K562 (cell line): ENCODE measurements around the gene CACNA1I. TPM values are rescaled to one million over a fixed set of nuclear protein-coding genes. Genes with fewer than 3 reads are reported as not detected.

ENCODE experiments used
- ARID1B ChIP-seq: fragments of 450-650 bp; IDR thresholded peaks from 2 replicates; pipeline ENCODE4 v1.6.1; 2016; ENCODE audit warnings: antibody characterized with exemption, mild to moderate bottlenecking, inconsistent platforms
- EP300 ChIP-seq: IDR thresholded peaks from 2 replicates; pipeline ENCODE4 v1.6.1; 2012; ENCODE audit warnings: low read length, improper control_type of control experiment
- FOS ChIP-seq: IDR thresholded peaks from 3 replicates; pipeline ENCODE4 v1.6.1; 2011; ENCODE audit not compliant: insufficient read length; ENCODE audit errors: extremely low read depth
- MAFK ChIP-seq: IDR thresholded peaks from 2 replicates; pipeline ENCODE4 v1.6.1; 2011; ENCODE audit warnings: low read length, improper control_type of control experiment
- NFE2 ChIP-seq: IDR thresholded peaks from 2 replicates; pipeline ENCODE4 v1.6.1; 2014; ENCODE audit warnings: antibody characterized with exemption, low read depth
- PML ChIP-seq: IDR thresholded peaks from 2 replicates; pipeline ENCODE4 v1.6.1; 2012; ENCODE audit warnings: low read length, inconsistent platforms
- POLR2A ChIP-seq: fragments of 450-650 bp; conservative IDR thresholded peaks from 2 replicates; pipeline ENCODE4 v1.6.1; 2016
- TRIM24 ChIP-seq, 2 experiments: fragments of 450-650 bp; IDR thresholded peaks; 2 replicates each; pipeline ENCODE4 v1.6.1; 2016
- ZNF324 ChIP-seq: fragments of 250-450 bp; sonication (Bioruptor Pico); IDR thresholded peaks from 2 replicates; pipeline ENCODE4 v1.4.0; 2020; ENCODE audit warnings: mild to moderate bottlenecking
- polyA plus RNA-seq, 8 experiments: library from polyadenylated mRNA; depleted of rRNA in 4 of 8; stranded (reverse) in 5 of 8; unstranded in 3 of 8; fragments of >200 nt; fragmentation: Nextera tagmentation in 2 of 8; fragmentation: Illumina TruSeq in 1 of 8; extraction: Ambion mirVana in 2 of 8; extraction: Trizol in 1 of 8; gene quantifications; 2 replicates each; pipeline versions ENCODE4 v1.2.1 to v1.2.3, GENCODE V29; 2011 to 2014; ENCODE audit warnings: inconsistent platforms in 1 of 8, missing spikeins in 1 of 8
- total RNA-seq, 7 experiments: library from RNA; depleted of rRNA in 6 of 7; stranded (reverse); fragments of >200 nt in 6 of 7; fragmentation: Illumina TruSeq in 2 of 7; extraction: Trizol in 2 of 7; gene quantifications; 2 replicates each; pipeline versions ENCODE4 v1.2.1 to v1.2.3, GENCODE V29; 2011 to 2021; ENCODE audit warnings: low replicate concordance in 1 of 7
- TF ChIP-seq, protein P1 (sequence below): fragments of 450-650 bp; IDR thresholded peaks from 2 replicates; pipeline ENCODE4 v1.6.1; 2017; ENCODE audit warnings: antibody characterized with exemption, mild to moderate bottlenecking
- TF ChIP-seq, protein P2 (sequence below), 2 experiments: fragments of 450-650 bp in 1 of 2; sonication (generic) in 1 of 2; formaldehyde crosslinking in 1 of 2; IDR thresholded peaks in 1 of 2; conservative IDR thresholded peaks in 1 of 2; 2 replicates each; pipeline versions ENCODE4 v1.6.1 to v1.8.1; 2016 to 2023; ENCODE audit warnings: mild to moderate bottlenecking in 2 of 2, moderate library complexity in 2 of 2, inconsistent platforms in 1 of 2, missing genetic modification reagents in 1 of 2
- TF ChIP-seq, protein P3 (sequence below), 2 experiments: fragments of 200-800 bp in 1 of 2; sonication (Bioruptor generic) in 1 of 2; sonication (generic) in 1 of 2; formaldehyde crosslinking in 1 of 2; IDR thresholded peaks in 1 of 2; conservative IDR thresholded peaks in 1 of 2; 2 replicates each; pipeline versions ENCODE4 v1.5.0 to v1.6.1; 2016 to 2020; ENCODE audit warnings: missing compliant biosample characterization in 1 of 2, missing genetic modification characterization in 1 of 2, missing genetic modification reagents in 1 of 2
- TF ChIP-seq, protein P4 (sequence below), 2 experiments: fragments of 450-650 bp; formaldehyde crosslinking in 1 of 2; IDR thresholded peaks; 2 replicates each; pipeline versions ENCODE4 v1.4.0 to v1.6.1; 2014 to 2020; ENCODE audit warnings: mild to moderate bottlenecking in 2 of 2, borderline replicate concordance in 1 of 2, low read depth in 1 of 2

The CACNA1I gene
- total and polyA plus RNA-seq, 9 of the 15 experiments (the other 6 are each of a cell fraction or from before 2014, with no cell fraction given): 0.01 to 0.79 (median 0.32) TPM; not detected in 1

DNA sequence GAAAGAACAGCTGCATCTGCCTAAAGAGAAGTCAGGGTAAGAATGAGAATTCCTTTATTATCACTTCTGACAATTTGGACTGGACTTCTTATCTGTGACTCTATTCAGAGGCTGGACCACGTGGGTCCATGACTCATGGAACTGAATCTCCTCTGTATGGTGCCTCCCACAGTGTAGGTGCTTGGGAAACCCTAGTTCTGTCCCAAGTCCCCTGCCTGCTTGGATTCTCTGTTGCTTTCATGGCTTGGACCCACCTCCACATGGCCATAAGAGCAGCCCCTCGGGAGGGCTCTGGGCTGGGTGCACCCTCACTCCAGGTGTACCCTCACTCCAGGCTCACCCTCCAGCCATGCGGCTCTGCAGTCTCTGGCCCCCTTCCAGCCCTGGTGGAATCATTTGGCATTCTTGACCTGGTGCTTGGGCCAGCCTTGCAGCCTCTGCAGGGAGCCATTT lies 153.4 kb downstream of the CACNA1I start (continued):
- TF ChIP-seq ZNF324 (CRISPR knock-in tag): no peak
- TF ChIP-seq EP300: peak; percentile 82
- TF ChIP-seq, protein P1, sequence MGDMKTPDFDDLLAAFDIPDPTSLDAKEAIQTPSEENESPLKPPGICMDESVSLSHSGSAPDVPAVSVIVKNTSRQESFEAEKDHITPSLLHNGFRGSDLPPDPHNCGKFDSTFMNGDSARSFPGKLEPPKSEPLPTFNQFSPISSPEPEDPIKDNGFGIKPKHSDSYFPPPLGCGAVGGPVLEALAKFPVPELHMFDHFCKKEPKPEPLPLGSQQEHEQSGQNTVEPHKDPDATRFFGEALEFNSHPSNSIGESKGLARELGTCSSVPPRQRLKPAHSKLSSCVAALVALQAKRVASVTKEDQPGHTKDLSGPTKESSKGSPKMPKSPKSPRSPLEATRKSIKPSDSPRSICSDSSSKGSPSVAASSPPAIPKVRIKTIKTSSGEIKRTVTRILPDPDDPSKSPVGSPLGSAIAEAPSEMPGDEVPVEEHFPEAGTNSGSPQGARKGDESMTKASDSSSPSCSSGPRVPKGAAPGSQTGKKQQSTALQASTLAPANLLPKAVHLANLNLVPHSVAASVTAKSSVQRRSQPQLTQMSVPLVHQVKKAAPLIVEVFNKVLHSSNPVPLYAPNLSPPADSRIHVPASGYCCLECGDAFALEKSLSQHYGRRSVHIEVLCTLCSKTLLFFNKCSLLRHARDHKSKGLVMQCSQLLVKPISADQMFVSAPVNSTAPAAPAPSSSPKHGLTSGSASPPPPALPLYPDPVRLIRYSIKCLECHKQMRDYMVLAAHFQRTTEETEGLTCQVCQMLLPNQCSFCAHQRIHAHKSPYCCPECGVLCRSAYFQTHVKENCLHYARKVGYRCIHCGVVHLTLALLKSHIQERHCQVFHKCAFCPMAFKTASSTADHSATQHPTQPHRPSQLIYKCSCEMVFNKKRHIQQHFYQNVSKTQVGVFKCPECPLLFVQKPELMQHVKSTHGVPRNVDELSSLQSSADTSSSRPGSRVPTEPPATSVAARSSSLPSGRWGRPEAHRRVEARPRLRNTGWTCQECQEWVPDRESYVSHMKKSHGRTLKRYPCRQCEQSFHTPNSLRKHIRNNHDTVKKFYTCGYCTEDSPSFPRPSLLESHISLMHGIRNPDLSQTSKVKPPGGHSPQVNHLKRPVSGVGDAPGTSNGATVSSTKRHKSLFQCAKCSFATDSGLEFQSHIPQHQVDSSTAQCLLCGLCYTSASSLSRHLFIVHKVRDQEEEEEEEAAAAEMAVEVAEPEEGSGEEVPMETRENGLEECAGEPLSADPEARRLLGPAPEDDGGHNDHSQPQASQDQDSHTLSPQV: peak; percentile 54
- no peak for TF ChIP-seq POLR2A
- peak; percentile 51; the same call in 1 of the 2 replicates for TF ChIP-seq NFE2
- TF ChIP-seq, protein P2, sequence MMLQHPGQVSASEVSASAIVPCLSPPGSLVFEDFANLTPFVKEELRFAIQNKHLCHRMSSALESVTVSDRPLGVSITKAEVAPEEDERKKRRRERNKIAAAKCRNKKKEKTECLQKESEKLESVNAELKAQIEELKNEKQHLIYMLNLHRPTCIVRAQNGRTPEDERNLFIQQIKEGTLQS (IDR thresholded peaks at IDR 0.05): peak; percentile 89
- TF ChIP-seq, protein P2 (CRISPR knock-in tag; conservative IDR thresholded peaks at IDR 0.05): no peak
- TF ChIP-seq FOS: peak; percentile 25
- no peak for TF ChIP-seq MAFK
- TF ChIP-seq, protein P3, sequence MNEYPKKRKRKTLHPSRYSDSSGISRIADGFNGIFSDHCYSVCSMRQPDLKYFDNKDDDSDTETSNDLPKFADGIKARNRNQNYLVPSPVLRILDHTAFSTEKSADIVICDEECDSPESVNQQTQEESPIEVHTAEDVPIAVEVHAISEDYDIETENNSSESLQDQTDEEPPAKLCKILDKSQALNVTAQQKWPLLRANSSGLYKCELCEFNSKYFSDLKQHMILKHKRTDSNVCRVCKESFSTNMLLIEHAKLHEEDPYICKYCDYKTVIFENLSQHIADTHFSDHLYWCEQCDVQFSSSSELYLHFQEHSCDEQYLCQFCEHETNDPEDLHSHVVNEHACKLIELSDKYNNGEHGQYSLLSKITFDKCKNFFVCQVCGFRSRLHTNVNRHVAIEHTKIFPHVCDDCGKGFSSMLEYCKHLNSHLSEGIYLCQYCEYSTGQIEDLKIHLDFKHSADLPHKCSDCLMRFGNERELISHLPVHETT (CRISPR knock-in tag; conservative IDR thresholded peaks at IDR 0.05 in 1 of 2, IDR thresholded peaks at IDR 0.05 in 1 of 2): peak in 1 of 2 experiments; percentile 59; a peak in 1 of 4 replicates
- TF ChIP-seq PML: no peak
- peak; percentile 35 to 47; a peak in 2 of 4 replicates for TF ChIP-seq TRIM24 (IDR thresholded peaks at IDR 0.05)
- TF ChIP-seq, protein P4, sequence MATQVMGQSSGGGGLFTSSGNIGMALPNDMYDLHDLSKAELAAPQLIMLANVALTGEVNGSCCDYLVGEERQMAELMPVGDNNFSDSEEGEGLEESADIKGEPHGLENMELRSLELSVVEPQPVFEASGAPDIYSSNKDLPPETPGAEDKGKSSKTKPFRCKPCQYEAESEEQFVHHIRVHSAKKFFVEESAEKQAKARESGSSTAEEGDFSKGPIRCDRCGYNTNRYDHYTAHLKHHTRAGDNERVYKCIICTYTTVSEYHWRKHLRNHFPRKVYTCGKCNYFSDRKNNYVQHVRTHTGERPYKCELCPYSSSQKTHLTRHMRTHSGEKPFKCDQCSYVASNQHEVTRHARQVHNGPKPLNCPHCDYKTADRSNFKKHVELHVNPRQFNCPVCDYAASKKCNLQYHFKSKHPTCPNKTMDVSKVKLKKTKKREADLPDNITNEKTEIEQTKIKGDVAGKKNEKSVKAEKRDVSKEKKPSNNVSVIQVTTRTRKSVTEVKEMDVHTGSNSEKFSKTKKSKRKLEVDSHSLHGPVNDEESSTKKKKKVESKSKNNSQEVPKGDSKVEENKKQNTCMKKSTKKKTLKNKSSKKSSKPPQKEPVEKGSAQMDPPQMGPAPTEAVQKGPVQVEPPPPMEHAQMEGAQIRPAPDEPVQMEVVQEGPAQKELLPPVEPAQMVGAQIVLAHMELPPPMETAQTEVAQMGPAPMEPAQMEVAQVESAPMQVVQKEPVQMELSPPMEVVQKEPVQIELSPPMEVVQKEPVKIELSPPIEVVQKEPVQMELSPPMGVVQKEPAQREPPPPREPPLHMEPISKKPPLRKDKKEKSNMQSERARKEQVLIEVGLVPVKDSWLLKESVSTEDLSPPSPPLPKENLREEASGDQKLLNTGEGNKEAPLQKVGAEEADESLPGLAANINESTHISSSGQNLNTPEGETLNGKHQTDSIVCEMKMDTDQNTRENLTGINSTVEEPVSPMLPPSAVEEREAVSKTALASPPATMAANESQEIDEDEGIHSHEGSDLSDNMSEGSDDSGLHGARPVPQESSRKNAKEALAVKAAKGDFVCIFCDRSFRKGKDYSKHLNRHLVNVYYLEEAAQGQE (IDR thresholded peaks at IDR 0.05; ENCODE audit: borderline replicate concordance): peak; percentile 45; the same call in 1 of the 2 replicates
- TF ChIP-seq, protein P4 (CRISPR knock-in tag; IDR thresholded peaks at IDR 0.05; ENCODE audit: low read depth): no peak
- TF ChIP-seq ARID1B: peak; percentile 86
